IMR-90 (cell line): ENCODE data around the gene FBXW7. TPM values are rescaled to one million over a fixed set of nuclear protein-coding genes. Genes with fewer than 3 reads are reported as not detected.

ENCODE experiments used
- ATAC-seq: fragments of 200-7000 bp; cut with Tn5 transposase; 2 replicates; pipeline ENCODE4 v1.9.1; 2020; ENCODE audit warnings: low read depth, mild to moderate bottlenecking, moderate library complexity
- BruUV-seq: library from RNA; stranded (reverse); fragments of 400-500 nt; replicated peaks from 2 replicates; lab custom pipeline; 2021; lab: Mats Ljungman, UMichigan
- CTCF ChIA-PET: fragments of 300-600 bp; formaldehyde crosslinking; extraction: SDS; loops from one replicate; lab custom pipeline; 2021; ENCODE audit warnings: antibody characterized with exemption; lab: Yijun Ruan, JAX
- POLR2A ChIA-PET: fragments of 300-600 bp; sonication (Branson Sonifier 250); formaldehyde crosslinking; loops from one replicate; lab custom pipeline; 2022; ENCODE audit warnings: antibody characterized with exemption; ENCODE audit not compliant: unreplicated experiment; lab: Charles Lee
- DNase-seq: peaks from one replicate; pipeline ENCODE4 v3.0.0; 2013
- H2AFZ ChIP-seq: replicated peaks from 2 replicates; pipeline ENCODE3; 2013; ENCODE audit warnings: low read length, mild to moderate bottlenecking; ENCODE audit not compliant: poor library complexity
- H2AK5ac ChIP-seq: 2 replicates; pipeline ENCODE4 v1.6.1; 2013; ENCODE audit warnings: low read depth, low read length, inconsistent platforms
- H2AK9ac ChIP-seq: replicated peaks from 2 replicates; pipeline ENCODE3; 2013; ENCODE audit warnings: mild to moderate bottlenecking, low read depth, low read length, moderate library complexity; ENCODE audit not compliant: poor library complexity
- H2BK120ac ChIP-seq: 2 replicates; pipeline ENCODE4 v1.6.1; 2013; ENCODE audit warnings: low read depth, low read length, inconsistent platforms
- H2BK15ac ChIP-seq: 3 replicates; pipeline ENCODE4 v1.6.1; 2013; ENCODE audit warnings: low read depth, low read length, inconsistent platforms
- H2BK20ac ChIP-seq: 2 replicates; pipeline ENCODE4 v1.6.1; 2013; ENCODE audit warnings: low read depth, mild to moderate bottlenecking, inconsistent platforms, low read length, moderate library complexity
- H2BK5ac ChIP-seq: 2 replicates; pipeline ENCODE4 v1.6.1; 2013; ENCODE audit warnings: mild to moderate bottlenecking, low read depth, low read length, inconsistent platforms; ENCODE audit not compliant: poor library complexity, severe bottlenecking
- H3K14ac ChIP-seq: replicated peaks from 2 replicates; pipeline ENCODE4 v1.6.1; 2013; ENCODE audit warnings: low read depth, low read length, inconsistent platforms
- H3K18ac ChIP-seq: 2 replicates; pipeline ENCODE4 v1.6.1; 2013; ENCODE audit warnings: low read depth, low read length, control low read depth
- H3K23ac ChIP-seq: 2 replicates; pipeline ENCODE4 v1.6.1; 2013; ENCODE audit warnings: low read depth, low read length, inconsistent platforms
- H3K27ac ChIP-seq: 2 replicates; pipeline ENCODE4 v1.5.1; 2013; ENCODE audit warnings: mild to moderate bottlenecking, control low read depth, low read length; ENCODE audit not compliant: insufficient read depth
- H3K27me3 ChIP-seq: 2 replicates; pipeline ENCODE4 v1.6.1; 2013; ENCODE audit warnings: low read length; ENCODE audit not compliant: control insufficient read depth, insufficient read depth
- H3K36me3 ChIP-seq: 2 replicates; pipeline ENCODE4 v1.6.1; 2013; ENCODE audit warnings: low read length, mixed read lengths; ENCODE audit not compliant: control insufficient read depth, insufficient read depth
- H3K4ac ChIP-seq: 2 replicates; pipeline ENCODE4 v1.6.1; 2013; ENCODE audit warnings: low read depth, low read length, inconsistent platforms
- H3K4me1 ChIP-seq: 2 replicates; pipeline ENCODE4 v1.6.1; 2013; ENCODE audit warnings: low read length, mixed read lengths; ENCODE audit not compliant: control insufficient read depth, insufficient read depth
- H3K4me2 ChIP-seq: 2 replicates; pipeline ENCODE4 v1.6.1; 2013; ENCODE audit warnings: low read depth, mild to moderate bottlenecking, control low read depth, low read length, moderate library complexity
- H3K4me3 ChIP-seq: 2 replicates; pipeline ENCODE4 v1.5.1; 2013; ENCODE audit warnings: low read depth, mild to moderate bottlenecking, control low read depth, low read length, moderate library complexity; ENCODE audit not compliant: insufficient read depth
- H3K56ac ChIP-seq: 2 replicates; pipeline ENCODE4 v1.6.1; 2013; ENCODE audit warnings: low read length, inconsistent platforms; ENCODE audit not compliant: insufficient read depth; ENCODE audit errors: extremely low read depth
- H3K79me1 ChIP-seq, 2 experiments: 2 replicates each; pipeline ENCODE4 v1.6.1; 2013; ENCODE audit warnings: low read length in 2 of 2, inconsistent platforms in 1 of 2, low read depth in 1 of 2
- H3K9ac ChIP-seq: 2 replicates; pipeline ENCODE4 v1.6.1; 2013; ENCODE audit warnings: low read depth, low read length, control low read depth
- H3K9me1 ChIP-seq: 2 replicates; pipeline ENCODE4 v1.6.1; 2013; ENCODE audit warnings: low read length, inconsistent platforms; ENCODE audit not compliant: insufficient read depth
- H3K9me3 ChIP-seq: 2 replicates; pipeline ENCODE4 v1.6.1; 2013; ENCODE audit warnings: low read length; ENCODE audit not compliant: control insufficient read depth, insufficient read depth
- H4K20me1 ChIP-seq: 2 replicates; pipeline ENCODE4 v1.6.1; 2013; ENCODE audit warnings: low read length, inconsistent platforms; ENCODE audit not compliant: insufficient read depth
- H4K5ac ChIP-seq: 2 replicates; pipeline ENCODE4 v1.6.1; 2013; ENCODE audit warnings: mild to moderate bottlenecking, low read depth, low read length, control low read depth
- H4K8ac ChIP-seq, 2 experiments: 2 replicates each; pipeline ENCODE4 v1.6.1; 2013; ENCODE audit warnings: low read depth in 2 of 2, low read length in 2 of 2, control low read depth in 1 of 2, inconsistent platforms in 1 of 2
- H4K91ac ChIP-seq: 2 replicates; pipeline ENCODE4 v1.6.1; 2013; ENCODE audit warnings: low read depth, low read length, inconsistent platforms; ENCODE audit not compliant: insufficient read depth
- BHLHE40 ChIP-seq: fragments of 150-350 bp; IDR thresholded peaks from 2 replicates; pipeline ENCODE4 v1.6.1; 2016; ENCODE audit warnings: mild to moderate bottlenecking, low read depth, low read length
- CTCF ChIP-seq: conservative IDR thresholded peaks from 2 replicates; pipeline ENCODE4 v1.5.1; 2012; ENCODE audit warnings: mild to moderate bottlenecking, low read depth, low read length, improper control_type of control experiment
- RAD21 ChIP-seq: IDR thresholded peaks from 2 replicates; pipeline ENCODE4 v1.6.1; 2012; ENCODE audit warnings: low read length, improper control_type of control experiment
- SMC3 ChIP-seq: fragments of 150-350 bp; IDR thresholded peaks from 2 replicates; pipeline ENCODE4 v1.6.1; 2016; ENCODE audit warnings: low read depth, mild to moderate bottlenecking, antibody characterized with exemption, low read length, moderate library complexity
- WGBS, 2 experiments: methylation state at CpG; one replicate each; pipeline versions ENCODE4 v1.1.5 to v1.1.7; 2013; ENCODE audit warnings: missing lambda C conversion rate in 2 of 2; ENCODE audit not compliant: insufficient read length in 1 of 2; ENCODE audit errors: extremely low coverage in 2 of 2; 5-methylcytosine and 5-hydroxymethylcytosine counted together
- dilution Hi-C: fragments of 300-500 bp; cut with HindIII; formaldehyde crosslinking; loops from one replicate; pipeline ENCODE4 v1.14.3; 2018; ENCODE audit warnings: low sequenced_read_pairs; ENCODE audit not compliant: unreplicated experiment
- in situ Hi-C: fragments of 300-500 bp; cut with MboI; formaldehyde crosslinking; loops from 3 replicates; pipeline ENCODE4 v1.14.3; 2019; ENCODE audit warnings: low sequenced_read_pairs, inconsistent platforms, mixed read lengths
- intact Hi-C: fragments of 100-400 bp; cut with micrococcal nuclease; formaldehyde crosslinking; loops from 2 replicates; pipeline ENCODE4 v1.10.0; 2022
- polyA plus RNA-seq, 3 experiments: library from polyadenylated mRNA; depleted of rRNA; stranded (reverse); fragments of >200 nt; gene quantifications; 2 replicates each; pipeline ENCODE4 v1.2.3, GENCODE V29; 2012; ENCODE audit warnings: low replicate concordance in 1 of 3
- total RNA-seq: library from RNA; depleted of rRNA; stranded (reverse); fragments of >200 nt; gene quantifications from 2 replicates; pipeline ENCODE4 v1.2.3, GENCODE V29; 2012

FBXW7 gene
- total and polyA plus RNA-seq, 2 of the 4 experiments (the other 2 are of a cell fraction): 7.2 to 27.4 TPM

- H2BK15ac ChIP-seq: no peak overlapping the region
- H3K23ac ChIP-seq: no peak overlapping the region
- H3K9ac ChIP-seq: no peak overlapping the region
- no peaks in the 10 kb centered on the region; the same call in 1 of the 2 replicates for H3K4me1 ChIP-seq
- no peak overlapping the region for H2BK120ac ChIP-seq
- WGBS, 2 experiments: no CpG with 5 or more reads among the region's 1 CpG
- TF ChIP-seq SMC3 (peak; percentile 60), BHLHE40 (no peak), CTCF (peak; percentile 59), RAD21 (peak; percentile 54)
- H3K4me2 ChIP-seq: no peak overlapping the region
- H3K27me3 ChIP-seq: no peaks in the 10 kb centered on the region
- no peak overlapping the region for H3K4me3 ChIP-seq
- ATAC-seq: peak; percentile 80
- no peaks in the 10 kb centered on the region for H3K9me3 ChIP-seq
- H2BK5ac ChIP-seq: no peak overlapping the region
- H2AK9ac ChIP-seq: no peak overlapping the region
- H3K27ac ChIP-seq: no peak overlapping the region
- peaks cover 7 to 8% of the 10 kb centered on the region in 2 experiments; a peak in 2 of 4 replicates for H3K79me1 ChIP-seq
- no peak overlapping the region for H4K8ac ChIP-seq
- dilution Hi-C loops: no loop called here
- H3K56ac ChIP-seq: no peak overlapping the region
- H3K4ac ChIP-seq: no peak overlapping the region
- H2AK5ac ChIP-seq: no peak overlapping the region
- no peak overlapping the region for H2AFZ ChIP-seq
- H2BK20ac ChIP-seq: no peak overlapping the region
- POLR2A ChIA-PET: no interaction called here
- no peak overlapping the region for H4K5ac ChIP-seq
- H4K91ac ChIP-seq: no peak overlapping the region
- in situ Hi-C loops: loop anchor here (25.0 kb wide), 1 partner anchor 1273 kb away; no protein-coding TSS in a partner anchor
- no peaks in the 10 kb centered on the region for H3K9me1 ChIP-seq
- no peak overlapping the region for H3K18ac ChIP-seq
- no peak overlapping the region for H3K14ac ChIP-seq
- peak; percentile 31 for DNase-seq
- CTCF ChIA-PET: interaction anchor here (1.2 kb wide), 1 partner anchor 63 kb away, joined by 3 read pairs; no protein-coding TSS in a partner anchor
- intact Hi-C loops: loop anchor here (10.0 kb wide), 1 partner anchor 281 kb away; no protein-coding TSS in a partner anchor
- H4K20me1 ChIP-seq: no peaks in the 10 kb centered on the region
- no TSS peak for BruUV-seq
- no peaks in the 10 kb centered on the region for H3K36me3 ChIP-seq
Measured at GRCh38 chr4:152385551-152385950, 150.3 kb downstream of the FBXW7 start.
